Bronchial epithelial cell (primary cell): Measurements from ENCODE around the gene SPON1. TPM values are rescaled to one million over a fixed set of nuclear protein-coding genes. Genes with fewer than 3 reads are reported as not detected.
A peak's percentile ranks its signal among the peaks of the same experiment; 100 is the strongest.

Experiments
- DNase-seq: peaks from one replicate; pipeline ENCODE4 v3.0.0-alpha.2; 2010; ENCODE audit warnings: low read depth
- FAIRE-seq: peaks from 2 replicates; lab custom pipeline; 2011; peaks lifted over from hg19 to GRCh38; lab: Jason Lieb, UNC
- H3K27me3 ChIP-seq: 2 replicates; pipeline ENCODE4 v1.5.1; 2011; ENCODE audit warnings: low read length; ENCODE audit not compliant: control insufficient read depth, insufficient read depth
- H3K36me3 ChIP-seq: 2 replicates; pipeline ENCODE4 v1.5.1; 2011; ENCODE audit warnings: low read length; ENCODE audit not compliant: control insufficient read depth, insufficient read depth
- H3K4me3 ChIP-seq: 2 replicates; pipeline ENCODE4 v1.5.1; 2011; ENCODE audit warnings: mild to moderate bottlenecking, low read depth, low read length, control low read depth
- CTCF ChIP-seq: IDR thresholded peaks from 2 replicates; pipeline ENCODE4 v1.5.1; 2011; ENCODE audit warnings: mild to moderate bottlenecking, moderate library complexity, low read length, control low read depth, inconsistent platforms; ENCODE audit not compliant: insufficient read depth, severe bottlenecking
- total RNA-seq: library from RNA; depleted of rRNA; stranded (reverse); fragments of >200 nt; gene quantifications from 2 replicates; pipeline ENCODE4 v1.2.1, GENCODE V29; 2014

The SPON1 gene
- total RNA-seq, 1 donor from 2014 or later, result 0.26 TPM

- FAIRE-seq, result no peak
These were observed 20.7 kb upstream of the SPON1 start for GRCh38 chr11:13941775-13942174.

GRCh38 chr11:13942378-13942777, 20.1 kb upstream of the SPON1 start:
- Histone ChIP-seq H3K4me3 (no peak overlapping the region), H3K27me3 (no peaks in the 10 kb centered on the region), H3K36me3 (no peaks in the 10 kb centered on the region)
- FAIRE-seq, result no peak
- TF ChIP-seq CTCF, result no peak
- DNase-seq, result no peak

More at GRCh38 chr11:13941775-13942174, 20.7 kb upstream of the SPON1 start:
- no peaks in the 10 kb centered on the region for H3K36me3 ChIP-seq
- H3K27me3 ChIP-seq, result no peaks in the 10 kb centered on the region
- no peak for TF ChIP-seq CTCF
- H3K4me3 ChIP-seq, result no peak overlapping the region
- DNase-seq, result no peak

- no peaks in the 10 kb centered on the region for H3K36me3 ChIP-seq
- no peak for TF ChIP-seq CTCF
- no peak overlapping the region for H3K4me3 ChIP-seq
- FAIRE-seq, result no peak
- DNase-seq, result peak; percentile 77
- H3K27me3 ChIP-seq, result no peaks in the 10 kb centered on the region
These were observed 19.5 kb upstream of the SPON1 start for GRCh38 chr11:13942971-13943381.

GRCh38 chr11:13944016-13944415, 18.5 kb upstream of the SPON1 start:
- Histone ChIP-seq H3K36me3 (no peaks in the 10 kb centered on the region), H3K4me3 (no peak overlapping the region), H3K27me3 (peaks cover 2% of the 10 kb centered on the region)
- TF ChIP-seq CTCF, result no peak
- DNase-seq (peak; percentile 82), FAIRE-seq (no peak)

GRCh38 chr11:13944911-13945425, 17.6 kb upstream of the SPON1 start:
- no peak for TF ChIP-seq CTCF
- no peaks in the 10 kb centered on the region for H3K36me3 ChIP-seq
- H3K4me3 ChIP-seq, result no peak overlapping the region
- DNase-seq (no peak), FAIRE-seq (no peak)
- H3K27me3 ChIP-seq, result peaks cover 2% of the 10 kb centered on the region

GRCh38 chr11:13947379-13947778, 15.1 kb upstream of the SPON1 start:
- no peak for TF ChIP-seq CTCF
- Histone ChIP-seq H3K27me3 (peaks cover 2% of the 10 kb centered on the region), H3K36me3 (no peaks in the 10 kb centered on the region), H3K4me3 (no peak overlapping the region)
- no peak for DNase-seq
- FAIRE-seq, result no peak
